ENCODE data around the gene CNGA2.

CNGA2 gene

GRCh38 chrX:151713849-151714248, 20.7 kb upstream of the CNGA2 start:
- DNase-seq = no peak

- no peak for DNase-seq
Observed at GRCh38 chrX:151714362-151714761, 20.2 kb upstream of the CNGA2 start.

GRCh38 chrX:151715752-151716151, 18.8 kb upstream of the CNGA2 start, which contains the start of gene FATE1:
Gene FATE1 (plus strand): TSS chrX:151716035. CDS start chrX:151716120, 85 bp downstream.
- DNase-seq = no peak

- DNase-seq = no peak
Observed at GRCh38 chrX:151722241-151722846, 12.2 kb upstream of the CNGA2 start.

- DNase-seq = no peak
Observed at GRCh38 chrX:151723156-151723760, 11.3 kb upstream of the CNGA2 start.

- no peak for DNase-seq
Observed at GRCh38 chrX:151724563-151725337, 9.8 kb upstream of the CNGA2 start.

GRCh38 chrX:151725338-151725614, 9.3 kb upstream of the CNGA2 start:
- DNase-seq = no peak

- DNase-seq = no peak
Observed at GRCh38 chrX:151726751-151727150, 7.8 kb upstream of the CNGA2 start.

GRCh38 chrX:151727346-151727745, 7.2 kb upstream of the CNGA2 start:
- no peak for DNase-seq

- no peak for DNase-seq
Observed at GRCh38 chrX:151729056-151729725, 5.4 kb upstream of the CNGA2 start.

GRCh38 chrX:151735219-151735618, 673 bp downstream of the CNGA2 start:
- no peak for DNase-seq

GRCh38 chrX:151736685-151737084, 2.1 kb downstream of the CNGA2 start:
- DNase-seq = no peak

- DNase-seq = no peak
Observed at GRCh38 chrX:151737494-151737893, 2.9 kb downstream of the CNGA2 start.

- no peak for DNase-seq
Observed at GRCh38 chrX:151738751-151739150, 4.2 kb downstream of the CNGA2 start.

- DNase-seq = no peak
Observed at GRCh38 chrX:151741606-151742005, 7.1 kb downstream of the CNGA2 start.

- no peak for DNase-seq
Observed at GRCh38 chrX:151742311-151742710, 7.8 kb downstream of the CNGA2 start.

- DNase-seq = no peak
Observed at GRCh38 chrX:151743651-151744470, 9.3 kb downstream of the CNGA2 start.

GRCh38 chrX:151745651-151746050, 11.1 kb downstream of the CNGA2 start:
- no peak for DNase-seq

GRCh38 chrX:151746502-151746901, 12.0 kb downstream of the CNGA2 start:
- no peak for DNase-seq

- DNase-seq = no peak
Observed at GRCh38 chrX:151750511-151750910, 16.0 kb downstream of the CNGA2 start.

GRCh38 chrX:151752847-151753246, 18.3 kb downstream of the CNGA2 start:
- no peak for DNase-seq

GRCh38 chrX:151753313-151754046, 18.9 kb downstream of the CNGA2 start:
- no peak for DNase-seq
